Measurements from ENCODE around the gene GPX8. TPM values are rescaled to one million over a fixed set of nuclear protein-coding genes. Genes with fewer than 3 reads are reported as not detected.

Gene GPX8
- total RNA-seq, 4 donors from 2014 or later: 10.6 to 117 (median 41.9) TPM

- no peaks in the 10 kb centered on the region for H3K36me3 ChIP-seq
- H3K27me3 ChIP-seq: peaks cover 31 to 53% of the 10 kb centered on the region in 2 donors
- DNase-seq: no peak
- H3K27ac ChIP-seq: no peak overlapping the region
- no peaks in the 10 kb centered on the region for H3K9me3 ChIP-seq
- no peak for TF ChIP-seq CTCF (IDR thresholded peaks at IDR 0.05)
- TF ChIP-seq POLR2A (IDR thresholded peaks at IDR 0.05): no peak
- no peak overlapping the region for H3K4me3 ChIP-seq
- H3K4me1 ChIP-seq: peaks cover 0 to 8% of the 10 kb centered on the region in 2 donors
- intact Hi-C loops (cut with DNase I; ENCODE audit: low total_unique reads): loop anchor here (10.0 kb wide), 1 partner anchor 48 kb away; the partner anchor contains the start of gene MCIDAS
Measured at GRCh38 chr5:55177078-55177477, 17.1 kb downstream of the GPX8 start.

- H3K36me3 ChIP-seq: no peaks in the 10 kb centered on the region
- H3K27me3 ChIP-seq: peaks cover 14 to 38% of the 10 kb centered on the region in 2 donors
- no peak for DNase-seq
- peaks cover 0 to 8% of the 10 kb centered on the region in 2 donors for H3K4me1 ChIP-seq
- no peak overlapping the region for H3K4me3 ChIP-seq
- H3K27ac ChIP-seq: no peak overlapping the region
- TF ChIP-seq POLR2A (IDR thresholded peaks at IDR 0.05) (no peak), CTCF (IDR thresholded peaks at IDR 0.05) (no peak)
- H3K9me3 ChIP-seq: no peaks in the 10 kb centered on the region
- intact Hi-C loops (cut with DNase I; ENCODE audit: low total_unique reads): no loop called here
Measured at GRCh38 chr5:55180016-55180415, 20.0 kb downstream of the GPX8 start.

GRCh38 chr5:55187370-55187769, 27.4 kb downstream of the GPX8 start:
- TF ChIP-seq POLR2A (IDR thresholded peaks at IDR 0.05) (no peak), CTCF (IDR thresholded peaks at IDR 0.05) (no peak)
- peaks cover 0 to 16% of the 10 kb centered on the region in 2 donors for H3K27me3 ChIP-seq
- H3K4me3 ChIP-seq: no peak overlapping the region
- no peak for DNase-seq
- H3K9me3 ChIP-seq: no peaks in the 10 kb centered on the region
- intact Hi-C loops (cut with DNase I; ENCODE audit: low total_unique reads): no loop called here
- no peak overlapping the region for H3K27ac ChIP-seq
- H3K36me3 ChIP-seq: no peaks in the 10 kb centered on the region
- H3K4me1 ChIP-seq: no peaks in the 10 kb centered on the region

DNA sequence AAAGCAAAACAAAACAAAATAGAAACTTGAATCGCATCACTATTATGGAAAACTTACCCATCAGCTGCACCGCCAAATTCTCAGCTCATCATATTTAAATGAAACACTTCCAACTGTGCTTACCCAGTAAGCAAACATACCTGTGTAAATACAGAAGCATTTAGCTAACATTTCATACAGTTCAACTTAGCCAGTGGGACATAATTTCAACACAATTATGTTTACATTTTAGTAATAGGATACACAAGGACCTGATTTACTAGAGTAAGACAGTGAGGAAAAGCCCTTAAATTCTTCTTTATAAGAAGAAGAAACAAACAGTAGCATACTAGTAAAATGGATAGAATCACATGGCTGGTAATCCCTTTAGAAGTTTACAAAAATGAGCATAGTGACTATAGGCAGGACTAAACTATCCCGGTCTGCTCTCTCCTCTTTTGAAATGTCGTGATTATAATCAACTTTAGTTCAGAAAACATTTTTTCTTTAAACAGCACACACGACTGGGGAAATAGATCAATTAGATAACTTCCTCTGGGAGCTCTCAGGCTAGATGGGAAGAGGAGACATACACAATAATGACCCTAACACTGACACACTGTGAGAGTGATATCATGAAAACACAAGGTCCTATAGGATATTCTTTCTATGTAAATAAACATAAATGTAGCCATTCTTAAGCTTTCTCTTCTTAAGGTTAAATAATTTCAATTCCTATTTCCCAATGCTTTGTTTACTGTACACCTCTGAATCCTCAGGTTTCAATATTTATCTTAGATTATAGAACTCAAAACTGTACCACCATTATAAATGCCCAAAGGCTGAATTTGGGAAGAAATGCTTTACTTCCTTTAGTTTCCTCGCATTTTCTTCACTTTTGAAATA, 28.9 kb downstream of the GPX8 start:
- H3K27ac ChIP-seq: no peak overlapping the region
- no peaks in the 10 kb centered on the region for H3K9me3 ChIP-seq
- H3K4me1 ChIP-seq: no peaks in the 10 kb centered on the region
- H3K27me3 ChIP-seq: peaks cover 0 to 27% of the 10 kb centered on the region in 2 donors
- TF ChIP-seq POLR2A (IDR thresholded peaks at IDR 0.05) (no peak), CTCF (IDR thresholded peaks at IDR 0.05) (no peak)
- no peak overlapping the region for H3K4me3 ChIP-seq
- no peak for DNase-seq
- H3K36me3 ChIP-seq: no peaks in the 10 kb centered on the region
- intact Hi-C loops (cut with DNase I; ENCODE audit: low total_unique reads): no loop called here

DNA sequence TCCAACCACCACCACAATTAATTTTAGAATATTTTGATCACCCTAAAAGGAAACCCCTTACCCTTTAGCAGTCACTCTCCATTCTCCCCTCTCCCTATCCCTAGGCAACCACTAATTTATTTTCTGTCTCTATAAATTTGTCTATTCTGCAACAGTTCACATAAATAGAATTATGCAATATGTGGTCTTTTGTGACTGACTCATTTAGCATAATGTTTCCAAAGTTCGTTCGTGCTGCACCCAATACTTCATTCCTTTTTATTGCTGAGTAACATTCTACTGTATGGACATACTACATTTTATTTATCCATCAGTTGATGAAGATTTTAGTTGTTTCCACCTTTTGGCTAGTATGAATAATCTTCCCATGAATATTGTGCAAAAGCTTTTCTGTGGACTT, 31.2 kb downstream of the GPX8 start:
- DNase-seq: no peak
- Histone ChIP-seq H3K9me3 (no peaks in the 10 kb centered on the region), H3K27ac (no peak overlapping the region), H3K4me3 (no peak overlapping the region), H3K36me3 (no peaks in the 10 kb centered on the region), H3K4me1 (no peaks in the 10 kb centered on the region), H3K27me3 (peaks cover 0 to 27% of the 10 kb centered on the region in 2 donors)
- TF ChIP-seq POLR2A (IDR thresholded peaks at IDR 0.05) (no peak), CTCF (IDR thresholded peaks at IDR 0.05) (no peak)
- intact Hi-C loops (cut with DNase I; ENCODE audit: low total_unique reads): no loop called here
